OCI-LY3 (cell line): ENCODE results near the gene ERC2.

Source experiments
- EZH2phosphoT487 ChIP-seq: fragments of 200-600 bp; shearing (Covaris generic); IDR thresholded peaks from 2 replicates; pipeline ENCODE4 v1.6.1; 2018; ENCODE audit warnings: antibody characterized with exemption, mixed run types, low read depth
- TF ChIP-seq, protein P1 (sequence below): fragments of 200-600, 300-600 bp; sonication (generic); IDR thresholded peaks from 2 replicates; pipeline ENCODE4 v1.5.1; 2014; ENCODE audit warnings: antibody characterized with exemption, low read length, low read depth

DNA sequence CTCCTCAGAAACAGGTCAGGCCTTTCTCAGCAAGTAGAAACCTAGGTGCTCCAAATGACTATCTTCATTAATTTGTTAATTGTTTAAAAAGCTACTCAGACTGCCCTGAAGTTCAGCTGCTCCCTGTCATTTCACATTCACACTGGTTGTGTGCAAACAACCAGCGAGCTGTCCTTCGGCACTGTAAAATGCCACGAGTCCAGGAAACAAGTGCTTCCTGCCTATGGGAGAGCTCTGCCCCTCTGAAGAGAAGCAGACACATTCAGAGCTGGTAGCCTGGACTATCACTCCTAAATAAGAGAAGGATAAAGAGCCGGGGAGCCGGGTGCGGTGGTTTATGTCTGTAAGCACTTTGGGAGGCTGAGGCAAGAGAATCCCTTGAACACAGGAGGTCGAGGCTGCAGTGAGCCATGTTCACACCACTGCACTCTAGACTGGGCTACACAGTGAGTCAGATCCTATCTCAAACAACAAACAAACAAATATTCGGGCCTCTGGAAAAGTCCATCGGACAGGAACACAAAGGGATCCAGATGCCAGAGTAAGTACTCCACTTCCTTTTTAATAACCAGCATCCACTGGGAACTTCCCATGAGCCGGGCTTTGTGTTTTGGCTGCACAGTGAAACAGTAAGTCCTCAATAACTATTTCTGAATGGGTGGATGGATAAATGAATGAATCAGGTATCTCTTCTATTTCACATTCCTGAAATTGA, 866.7 kb downstream of the ERC2 start:
- TF ChIP-seq, protein P1, sequence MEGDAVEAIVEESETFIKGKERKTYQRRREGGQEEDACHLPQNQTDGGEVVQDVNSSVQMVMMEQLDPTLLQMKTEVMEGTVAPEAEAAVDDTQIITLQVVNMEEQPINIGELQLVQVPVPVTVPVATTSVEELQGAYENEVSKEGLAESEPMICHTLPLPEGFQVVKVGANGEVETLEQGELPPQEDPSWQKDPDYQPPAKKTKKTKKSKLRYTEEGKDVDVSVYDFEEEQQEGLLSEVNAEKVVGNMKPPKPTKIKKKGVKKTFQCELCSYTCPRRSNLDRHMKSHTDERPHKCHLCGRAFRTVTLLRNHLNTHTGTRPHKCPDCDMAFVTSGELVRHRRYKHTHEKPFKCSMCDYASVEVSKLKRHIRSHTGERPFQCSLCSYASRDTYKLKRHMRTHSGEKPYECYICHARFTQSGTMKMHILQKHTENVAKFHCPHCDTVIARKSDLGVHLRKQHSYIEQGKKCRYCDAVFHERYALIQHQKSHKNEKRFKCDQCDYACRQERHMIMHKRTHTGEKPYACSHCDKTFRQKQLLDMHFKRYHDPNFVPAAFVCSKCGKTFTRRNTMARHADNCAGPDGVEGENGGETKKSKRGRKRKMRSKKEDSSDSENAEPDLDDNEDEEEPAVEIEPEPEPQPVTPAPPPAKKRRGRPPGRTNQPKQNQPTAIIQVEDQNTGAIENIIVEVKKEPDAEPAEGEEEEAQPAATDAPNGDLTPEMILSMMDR: no peak
- no peak for TF ChIP-seq EZH2phosphoT487
